ENCODE results near the gene CELF5. TPM values are rescaled to one million over a fixed set of nuclear protein-coding genes. Genes with fewer than 3 reads are reported as not detected.

The CELF5 gene
- total RNA-seq, 4 donors from 2014 or later: 0.27 to 0.48 TPM; not detected in 2

DNA sequence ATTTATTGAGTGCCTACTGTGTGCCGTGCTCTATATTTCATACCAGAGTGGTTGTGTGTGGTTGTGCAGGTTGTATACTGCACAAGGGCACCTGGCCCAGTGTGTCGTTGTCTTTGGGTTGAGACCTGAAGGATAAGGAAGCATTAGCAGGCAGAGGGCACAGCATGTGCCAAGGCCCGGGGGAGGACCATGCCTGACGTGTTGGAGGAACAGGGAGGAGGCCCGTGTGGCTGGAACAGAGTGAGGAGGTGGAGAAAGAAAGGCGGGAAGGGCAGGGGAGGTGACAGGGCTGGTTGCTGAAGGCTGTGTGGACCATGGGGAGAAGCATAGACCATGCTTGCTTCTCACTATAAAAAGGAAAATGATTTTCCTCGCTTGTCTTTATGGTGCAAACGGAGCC, 26.8 kb downstream of the CELF5 start:
- Histone ChIP-seq H3K4me3 (no peak overlapping the region), H3K27ac (no peak overlapping the region), H3K4me1 (no peaks in the 10 kb centered on the region), H3K9me3 (peaks cover 0 to 6% of the 10 kb centered on the region in 2 donors), H3K27me3 (peaks cover 16% of the 10 kb centered on the region), H3K36me3 (no peaks in the 10 kb centered on the region)
- no peak for DNase-seq
- in situ Hi-C loops (cut with MboI; ENCODE audit: low pct_ligation_motif_present in 1 of 4, low pct_unique_long_range_greater_than_20kb in 1 of 4, low sequenced_read_pairs in 3 of 4) (loop anchor here in 1 of 4 donors (25.0 kb wide), 1 partner anchor 661 kb away; no protein-coding TSS in a partner anchor), intact Hi-C loops (cut with DNase I; ENCODE audit: low total_unique reads) (loop anchor here (10.0 kb wide), 1 partner anchor 1354 kb away; no protein-coding TSS in a partner anchor)
- WGBS, 2 donors (ENCODE audit: low coverage in 1 of 2): 61 to 67% methylated on average over 6 to 8 of the region's 8 CpGs
- TF ChIP-seq EP300 (IDR thresholded peaks at IDR 0.05; ENCODE audit: low read depth) (no peak), POLR2A (IDR thresholded peaks at IDR 0.05) (no peak), CTCF (IDR thresholded peaks at IDR 0.05) (no peak), POLR2AphosphoS5 (IDR thresholded peaks at IDR 0.05) (no peak)

GRCh38 chr19:3252650-3253049, 28.2 kb downstream of the CELF5 start:
- DNase-seq: no peak
- Histone ChIP-seq H3K27ac (no peak overlapping the region), H3K4me1 (no peaks in the 10 kb centered on the region), H3K9me3 (peaks cover 0 to 6% of the 10 kb centered on the region in 2 donors), H3K27me3 (peaks cover 16% of the 10 kb centered on the region), H3K36me3 (no peaks in the 10 kb centered on the region), H3K4me3 (no peak overlapping the region)
- no peak for TF ChIP-seq POLR2A (IDR thresholded peaks at IDR 0.05)
- 79 to 100% methylated on average over 1 to 2 of the region's 2 CpGs for WGBS, 2 donors (ENCODE audit: low coverage in 1 of 2)
- in situ Hi-C loops (cut with MboI; ENCODE audit: low pct_ligation_motif_present in 1 of 4, low pct_unique_long_range_greater_than_20kb in 1 of 4, low sequenced_read_pairs in 3 of 4): loop anchor here in 1 of 4 donors (25.0 kb wide), 1 partner anchor 660 kb away; no protein-coding TSS in a partner anchor
- intact Hi-C loops (cut with DNase I; ENCODE audit: low total_unique reads): loop anchor here (10.0 kb wide), 1 partner anchor 1352 kb away; no protein-coding TSS in a partner anchor

DNA sequence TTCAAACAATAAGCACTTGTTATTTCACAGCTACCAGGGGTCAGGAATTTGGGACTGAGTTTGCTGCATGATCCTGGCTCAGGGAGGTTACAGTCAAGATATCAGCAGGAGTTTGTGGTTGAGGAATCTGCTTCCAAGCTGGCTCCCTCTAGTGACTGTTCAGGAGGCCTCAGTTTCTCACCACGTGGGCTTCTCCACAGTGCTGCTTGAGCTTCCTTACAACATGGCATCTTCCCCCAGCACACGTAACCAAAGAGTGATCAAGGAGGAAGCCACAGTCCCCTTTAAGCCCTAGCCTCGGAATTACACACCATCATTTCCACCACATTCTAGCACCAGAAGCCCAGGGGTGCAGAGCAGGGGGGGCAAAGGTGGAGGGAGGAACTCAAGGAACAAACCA, 28.8 kb downstream of the CELF5 start:
- TF ChIP-seq POLR2AphosphoS5 (IDR thresholded peaks at IDR 0.05): no peak
- TF ChIP-seq EP300 (IDR thresholded peaks at IDR 0.05; ENCODE audit: low read depth): no peak
- TF ChIP-seq CTCF (IDR thresholded peaks at IDR 0.05): no peak
- TF ChIP-seq POLR2A (IDR thresholded peaks at IDR 0.05): no peak
- Histone ChIP-seq H3K4me3 (no peak overlapping the region), H3K4me1 (no peaks in the 10 kb centered on the region), H3K36me3 (no peaks in the 10 kb centered on the region), H3K27me3 (peaks cover 16% of the 10 kb centered on the region), H3K27ac (no peak overlapping the region), H3K9me3 (peaks cover 0 to 6% of the 10 kb centered on the region in 2 donors)
- intact Hi-C loops (cut with DNase I; ENCODE audit: low total_unique reads) (loop anchor here (10.0 kb wide), 1 partner anchor 1352 kb away; no protein-coding TSS in a partner anchor), in situ Hi-C loops (cut with MboI; ENCODE audit: low pct_ligation_motif_present in 1 of 4, low pct_unique_long_range_greater_than_20kb in 1 of 4, low sequenced_read_pairs in 3 of 4) (loop anchor here in 1 of 4 donors (25.0 kb wide), 1 partner anchor 659 kb away; no protein-coding TSS in a partner anchor)
- 60% methylated on average over 3 of the region's 3 CpGs; no CpG with 5 or more reads in 1 of the 2 donors for WGBS, 2 donors (ENCODE audit: low coverage in 1 of 2)
- DNase-seq: no peak

- no peak for TF ChIP-seq EP300 (IDR thresholded peaks at IDR 0.05; ENCODE audit: low read depth)
- no peak for TF ChIP-seq POLR2AphosphoS5 (IDR thresholded peaks at IDR 0.05)
- TF ChIP-seq CTCF (IDR thresholded peaks at IDR 0.05): no peak
- TF ChIP-seq POLR2A (IDR thresholded peaks at IDR 0.05): no peak
- H3K27me3 ChIP-seq: peaks cover 15% of the 10 kb centered on the region
Observed at GRCh38 chr19:3254520-3254919, 30.1 kb downstream of the CELF5 start.

More at GRCh38 chr19:3254520-3254919, 30.1 kb downstream of the CELF5 start:
- no peak overlapping the region for H3K4me3 ChIP-seq
- DNase-seq: no peak
- intact Hi-C loops (cut with DNase I; ENCODE audit: low total_unique reads): loop anchor here (10.0 kb wide), 1 partner anchor 1350 kb away; no protein-coding TSS in a partner anchor
- no peak overlapping the region for H3K27ac ChIP-seq
- H3K4me1 ChIP-seq: no peaks in the 10 kb centered on the region
- H3K9me3 ChIP-seq: peaks cover 0 to 6% of the 10 kb centered on the region in 2 donors
- in situ Hi-C loops (cut with MboI; ENCODE audit: low pct_ligation_motif_present in 1 of 4, low pct_unique_long_range_greater_than_20kb in 1 of 4, low sequenced_read_pairs in 3 of 4): loop anchor here in 1 of 4 donors (25.0 kb wide), 1 partner anchor 658 kb away; no protein-coding TSS in a partner anchor
- no peaks in the 10 kb centered on the region for H3K36me3 ChIP-seq

Data from transverse colon (tissue), 4 donors.